Activated B cell treated with CpG ODN at 0.5 μM for 24 hours (primary cell): ENCODE results near the gene ABCA10. TPM values are rescaled to one million over a fixed set of nuclear protein-coding genes. Genes with fewer than 3 reads are reported as not detected.
"Not testable (repeated sequence)": the region's sequence is repeated elsewhere in the genome, so short reads cannot be mapped to it uniquely, and the experiment has no call there.

Experiments used
- ATAC-seq: fragments of 200-7000 bp; cut with Tn5 transposase; one replicate; pipeline ENCODE4 v1.10.0; 2021; ENCODE audit warnings: low read depth, mild to moderate bottlenecking, moderate library complexity
- CTCF ChIA-PET: fragments of 350-600 bp; sonication (Branson Sonifier 250); formaldehyde crosslinking; loops from one replicate; lab custom pipeline; 2021; ENCODE audit warnings: antibody characterized with exemption; lab: Charles Lee
- POLR2A ChIA-PET: fragments of 350-600 bp; sonication (Branson Sonifier 250); formaldehyde crosslinking; loops from one replicate; lab custom pipeline; 2021; ENCODE audit warnings: antibody characterized with exemption; lab: Charles Lee
- DNase-seq: peaks from one replicate; pipeline ENCODE4 v3.0.0; 2022
- H3K27ac Mint-ChIP-seq: one replicate; pipeline ENCODE4 v1.8.0; 2020; ENCODE audit warnings: mixed read lengths
- H3K27me3 Mint-ChIP-seq: one replicate; pipeline ENCODE4 v1.8.0; 2021; ENCODE audit warnings: mixed read lengths
- H3K36me3 Mint-ChIP-seq: one replicate; pipeline ENCODE4 v1.8.0; 2021; ENCODE audit warnings: low read depth, mixed read lengths
- H3K4me1 Mint-ChIP-seq: one replicate; pipeline ENCODE4 v1.8.0; 2021; ENCODE audit warnings: mixed read lengths
- H3K4me3 Mint-ChIP-seq: one replicate; pipeline ENCODE4 v1.8.0; 2020; ENCODE audit warnings: mild to moderate bottlenecking, mixed read lengths
- H3K9me3 Mint-ChIP-seq: one replicate; pipeline ENCODE4 v1.8.0; 2020; ENCODE audit warnings: mixed read lengths
- intact Hi-C: fragments of 100-400 bp; cut with micrococcal nuclease; formaldehyde crosslinking; loops from one replicate; pipeline ENCODE4 v1.15.1; 2024
- total RNA-seq: library from RNA; stranded (reverse); gene quantifications from 2 replicates; pipeline ENCODE4 v1.2.3, GENCODE V29; 2022
- TF ChIP-seq, protein P1 (sequence below): fragments of 200-600 bp; IDR thresholded peaks from one replicate; pipeline ENCODE4 v1.8.0; 2022; ENCODE audit warnings: antibody characterized with exemption, mild to moderate bottlenecking

The ABCA10 gene, protein sequence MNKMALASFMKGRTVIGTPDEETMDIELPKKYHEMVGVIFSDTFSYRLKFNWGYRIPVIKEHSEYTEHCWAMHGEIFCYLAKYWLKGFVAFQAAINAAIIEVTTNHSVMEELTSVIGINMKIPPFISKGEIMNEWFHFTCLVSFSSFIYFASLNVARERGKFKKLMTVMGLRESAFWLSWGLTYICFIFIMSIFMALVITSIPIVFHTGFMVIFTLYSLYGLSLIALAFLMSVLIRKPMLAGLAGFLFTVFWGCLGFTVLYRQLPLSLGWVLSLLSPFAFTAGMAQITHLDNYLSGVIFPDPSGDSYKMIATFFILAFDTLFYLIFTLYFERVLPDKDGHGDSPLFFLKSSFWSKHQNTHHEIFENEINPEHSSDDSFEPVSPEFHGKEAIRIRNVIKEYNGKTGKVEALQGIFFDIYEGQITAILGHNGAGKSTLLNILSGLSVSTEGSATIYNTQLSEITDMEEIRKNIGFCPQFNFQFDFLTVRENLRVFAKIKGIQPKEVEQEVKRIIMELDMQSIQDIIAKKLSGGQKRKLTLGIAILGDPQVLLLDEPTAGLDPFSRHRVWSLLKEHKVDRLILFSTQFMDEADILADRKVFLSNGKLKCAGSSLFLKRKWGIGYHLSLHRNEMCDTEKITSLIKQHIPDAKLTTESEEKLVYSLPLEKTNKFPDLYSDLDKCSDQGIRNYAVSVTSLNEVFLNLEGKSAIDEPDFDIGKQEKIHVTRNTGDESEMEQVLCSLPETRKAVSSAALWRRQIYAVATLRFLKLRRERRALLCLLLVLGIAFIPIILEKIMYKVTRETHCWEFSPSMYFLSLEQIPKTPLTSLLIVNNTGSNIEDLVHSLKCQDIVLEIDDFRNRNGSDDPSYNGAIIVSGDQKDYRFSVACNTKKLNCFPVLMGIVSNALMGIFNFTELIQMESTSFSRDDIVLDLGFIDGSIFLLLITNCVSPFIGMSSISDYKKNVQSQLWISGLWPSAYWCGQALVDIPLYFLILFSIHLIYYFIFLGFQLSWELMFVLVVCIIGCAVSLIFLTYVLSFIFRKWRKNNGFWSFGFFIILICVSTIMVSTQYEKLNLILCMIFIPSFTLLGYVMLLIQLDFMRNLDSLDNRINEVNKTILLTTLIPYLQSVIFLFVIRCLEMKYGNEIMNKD (N-terminal part only)
- 1.1 and 1.8 TPM in 2 replicates for total RNA-seq

DNA sequence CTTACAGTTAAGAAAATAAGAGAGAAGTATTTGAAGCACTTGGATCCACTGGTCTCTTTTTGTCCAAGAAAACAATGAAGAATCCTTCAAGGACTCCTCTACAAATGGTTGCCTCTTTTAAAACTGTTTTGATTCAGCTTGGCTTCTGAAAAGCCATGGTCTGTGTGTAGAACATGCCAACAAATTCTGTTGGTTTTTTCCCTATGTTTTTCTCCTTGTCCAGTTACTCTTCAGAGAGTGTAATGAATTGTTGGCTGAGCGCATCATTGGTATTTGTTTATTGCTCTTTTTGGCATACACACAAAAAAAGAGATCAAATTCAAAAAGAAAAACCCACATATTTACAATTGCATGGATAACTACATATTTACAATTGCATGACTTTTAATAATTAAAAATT lies at the start of gene ABCA10:
Gene ABCA10 (minus strand): TSS at position 249 of the 400 bp plus-strand sequence. CDS start 3,466 bp downstream, outside the sequence.
- ChIA-PET CTCF (no interaction called here), POLR2A (no interaction called here)
- H3K36me3 Mint-ChIP-seq: peaks cover 3% of the 10 kb centered on the region
- peaks cover 19% of the 10 kb centered on the region for H3K4me1 Mint-ChIP-seq
- peaks cover 6% of the 10 kb centered on the region for H3K9me3 Mint-ChIP-seq
- intact Hi-C loops: no loop called here
- H3K27ac Mint-ChIP-seq: peak within 1 kb of the TSS; percentile 6
- H3K4me3 Mint-ChIP-seq: no peak within 1 kb of the TSS
- DNase-seq (no peak), ATAC-seq (no peak)
- TF ChIP-seq, protein P1, sequence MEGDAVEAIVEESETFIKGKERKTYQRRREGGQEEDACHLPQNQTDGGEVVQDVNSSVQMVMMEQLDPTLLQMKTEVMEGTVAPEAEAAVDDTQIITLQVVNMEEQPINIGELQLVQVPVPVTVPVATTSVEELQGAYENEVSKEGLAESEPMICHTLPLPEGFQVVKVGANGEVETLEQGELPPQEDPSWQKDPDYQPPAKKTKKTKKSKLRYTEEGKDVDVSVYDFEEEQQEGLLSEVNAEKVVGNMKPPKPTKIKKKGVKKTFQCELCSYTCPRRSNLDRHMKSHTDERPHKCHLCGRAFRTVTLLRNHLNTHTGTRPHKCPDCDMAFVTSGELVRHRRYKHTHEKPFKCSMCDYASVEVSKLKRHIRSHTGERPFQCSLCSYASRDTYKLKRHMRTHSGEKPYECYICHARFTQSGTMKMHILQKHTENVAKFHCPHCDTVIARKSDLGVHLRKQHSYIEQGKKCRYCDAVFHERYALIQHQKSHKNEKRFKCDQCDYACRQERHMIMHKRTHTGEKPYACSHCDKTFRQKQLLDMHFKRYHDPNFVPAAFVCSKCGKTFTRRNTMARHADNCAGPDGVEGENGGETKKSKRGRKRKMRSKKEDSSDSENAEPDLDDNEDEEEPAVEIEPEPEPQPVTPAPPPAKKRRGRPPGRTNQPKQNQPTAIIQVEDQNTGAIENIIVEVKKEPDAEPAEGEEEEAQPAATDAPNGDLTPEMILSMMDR: no peak
- no peaks in the 10 kb centered on the region for H3K27me3 Mint-ChIP-seq

DNA sequence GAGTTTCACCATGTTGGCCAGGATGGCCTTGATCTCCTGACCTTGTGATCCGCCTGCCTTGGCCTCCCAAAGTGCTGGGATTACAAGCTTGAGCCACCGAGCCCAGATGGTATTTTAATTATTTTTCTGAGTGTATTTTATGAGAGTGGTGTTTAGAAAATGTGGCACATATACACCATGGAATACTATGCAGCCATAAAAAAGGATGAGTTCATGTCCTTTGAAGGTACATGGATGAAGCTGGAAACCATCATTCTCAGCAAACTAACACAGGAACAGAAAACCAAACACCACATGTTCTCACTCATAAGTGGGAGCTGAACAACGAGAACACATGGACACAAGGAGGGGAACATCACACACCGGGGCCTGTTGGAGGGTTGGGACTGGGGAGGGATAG lies 47.7 kb upstream of the ABCA10 start:
- H3K4me3 Mint-ChIP-seq, H3K27me3 Mint-ChIP-seq, CTCF ChIA-PET, H3K9me3 Mint-ChIP-seq, H3K27ac Mint-ChIP-seq, ATAC-seq, DNase-seq, intact Hi-C loops, H3K4me1 Mint-ChIP-seq, POLR2A ChIA-PET: not testable (repeated sequence)
- peaks cover 17% of the 10 kb centered on the region for H3K36me3 Mint-ChIP-seq

DNA sequence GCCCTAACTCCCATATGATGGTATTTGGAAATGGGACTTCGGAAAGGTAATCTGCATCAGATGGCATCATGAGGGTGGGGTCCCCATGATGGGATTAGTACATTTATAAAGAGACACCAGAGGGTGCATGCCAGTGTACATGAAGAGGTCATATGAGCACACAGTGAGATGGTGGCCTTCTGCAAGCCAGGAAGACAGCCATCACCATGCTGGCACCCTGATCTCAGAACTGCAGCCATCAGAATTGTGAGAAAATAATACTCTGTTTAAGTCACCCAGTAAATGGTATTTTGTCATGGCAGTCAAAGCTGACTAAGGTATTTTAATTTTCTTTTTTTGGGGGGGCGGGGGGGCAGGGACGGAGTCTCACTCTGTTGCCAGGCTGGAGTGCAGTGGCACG lies 47.1 kb upstream of the ABCA10 start:
- no peaks in the 10 kb centered on the region for H3K27me3 Mint-ChIP-seq
- intact Hi-C loops: no loop called here
- TF ChIP-seq, protein P1: no peak
- no peak overlapping the region for H3K27ac Mint-ChIP-seq
- H3K9me3 Mint-ChIP-seq: no peaks in the 10 kb centered on the region
- CTCF ChIA-PET: no interaction called here
- no peak overlapping the region for H3K4me3 Mint-ChIP-seq
- H3K36me3 Mint-ChIP-seq: peaks cover 16% of the 10 kb centered on the region
- POLR2A ChIA-PET: no interaction called here
- H3K4me1 Mint-ChIP-seq: no peaks in the 10 kb centered on the region
- ATAC-seq (no peak), DNase-seq (no peak)

DNA sequence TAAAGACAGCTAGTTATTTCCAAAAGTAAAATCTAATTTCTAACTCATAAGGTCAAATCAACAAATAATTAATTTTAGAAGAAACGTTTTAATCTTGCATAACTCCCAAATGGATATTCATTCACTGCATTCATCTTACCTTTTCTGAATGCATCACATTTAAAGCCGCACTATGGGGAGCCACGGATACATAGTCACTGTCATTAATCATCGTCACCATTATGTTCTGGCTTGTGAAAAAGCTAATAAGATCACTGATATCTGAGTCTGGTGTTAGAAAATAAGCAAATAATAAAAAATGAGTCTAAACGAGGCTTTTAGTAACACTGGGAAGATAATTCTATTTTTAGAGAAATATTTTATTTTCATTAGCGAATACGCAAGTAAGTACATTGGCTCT lies 42.4 kb upstream of the ABCA10 start:
- Mint-ChIP-seq H3K27me3 (no peaks in the 10 kb centered on the region), H3K4me1 (no peaks in the 10 kb centered on the region), H3K27ac (no peak overlapping the region), H3K4me3 (no peak overlapping the region), H3K9me3 (no peaks in the 10 kb centered on the region), H3K36me3 (peaks cover 5% of the 10 kb centered on the region)
- POLR2A ChIA-PET: no interaction called here
- CTCF ChIA-PET: no interaction called here
- TF ChIP-seq, protein P1: no peak
- no peak for ATAC-seq
- no peak for DNase-seq
- intact Hi-C loops: no loop called here

DNA sequence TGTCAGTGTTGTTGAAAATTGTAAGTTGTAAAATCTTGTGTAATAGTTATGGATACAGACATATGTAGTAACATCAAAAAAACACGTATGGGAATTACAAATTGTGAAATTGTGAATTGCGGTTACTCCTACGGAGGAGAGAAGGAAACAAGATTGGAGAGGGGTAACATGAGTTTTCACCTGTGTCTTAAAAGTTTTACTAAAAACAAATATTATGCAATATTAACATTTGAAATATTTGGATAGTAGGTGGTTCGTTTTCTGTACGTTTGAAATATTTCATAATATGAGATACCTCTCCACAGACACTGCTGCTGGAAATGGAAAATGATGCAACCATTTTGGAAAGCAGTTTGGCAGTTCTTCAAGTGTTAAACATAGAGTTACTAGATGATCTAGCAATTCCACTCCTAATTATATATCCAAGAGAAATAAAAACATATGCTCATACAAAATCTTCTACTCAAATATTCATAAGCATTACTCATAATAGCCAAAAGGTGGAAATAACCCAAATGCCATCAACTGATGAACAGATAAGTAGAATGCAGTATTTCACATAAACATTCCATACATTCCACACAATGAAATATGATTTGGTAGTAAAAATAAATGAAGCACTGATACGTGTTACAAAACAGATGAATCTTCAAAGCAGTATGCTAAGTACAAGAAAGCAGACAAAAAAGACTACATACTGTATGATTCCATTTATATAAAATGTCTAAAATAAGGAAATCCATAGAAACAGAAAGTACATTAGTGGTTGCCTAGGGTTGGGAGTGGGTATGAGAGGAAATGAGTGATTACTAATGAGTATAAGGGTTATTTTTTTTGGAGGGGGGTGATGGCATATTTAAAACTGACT lies 40.7 kb upstream of the ABCA10 start:
- no peaks in the 10 kb centered on the region for H3K27me3 Mint-ChIP-seq
- no peak overlapping the region for H3K27ac Mint-ChIP-seq
- H3K9me3 Mint-ChIP-seq: no peaks in the 10 kb centered on the region
- TF ChIP-seq, protein P1: no peak
- POLR2A ChIA-PET: no interaction called here
- ATAC-seq (no peak), DNase-seq (no peak)
- no peaks in the 10 kb centered on the region for H3K4me1 Mint-ChIP-seq
- H3K4me3 Mint-ChIP-seq: no peak overlapping the region
- H3K36me3 Mint-ChIP-seq: peaks cover 2% of the 10 kb centered on the region
- CTCF ChIA-PET: no interaction called here
- intact Hi-C loops: no loop called here
